ENCODE results near the gene NHS. TPM values are rescaled to one million over a fixed set of nuclear protein-coding genes. Genes with fewer than 3 reads are reported as not detected.

Gene NHS
- polyA plus RNA-seq, 1 donor (not counting 4 experiments of a cell fraction or from before 2014, with no cell fraction given) = 5.4 TPM

DNA sequence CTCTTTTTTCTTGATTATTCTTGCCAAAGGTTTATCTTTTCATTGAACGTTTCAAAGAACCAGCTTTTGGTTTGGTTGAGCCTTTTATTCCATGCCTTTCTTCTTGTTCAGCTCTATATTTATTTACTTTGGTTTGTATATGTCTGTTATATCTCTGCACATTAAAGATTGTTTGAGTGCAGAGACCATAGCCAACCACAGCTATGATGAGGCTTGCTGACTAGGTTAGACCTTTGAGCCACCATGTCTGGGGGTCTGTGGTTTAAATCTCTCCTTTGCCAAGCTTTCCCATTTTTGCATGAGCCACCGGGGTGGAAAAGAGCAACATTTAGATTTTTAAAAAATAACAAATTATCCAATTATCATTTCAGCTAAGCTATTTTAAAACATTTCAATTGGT is 96.1 kb downstream of the NHS start:
- H3K27ac ChIP-seq (ENCODE audit: control insufficient read depth, insufficient read depth, low read length) = no peak overlapping the region
- no peak overlapping the region for H3K4me3 ChIP-seq (ENCODE audit: control insufficient read depth in 2 of 3, extremely low read depth in 1 of 3, insufficient read depth in 2 of 3, low read depth in 1 of 3, low read length in 3 of 3)
- no peak overlapping the region for H3K9ac ChIP-seq (ENCODE audit: control insufficient read depth, extremely low read depth, insufficient read depth, low read length)
- no peak for DNase-seq (ENCODE audit: low read depth, low spot score)
- no peaks in the 10 kb centered on the region for H3K36me3 ChIP-seq (ENCODE audit: control insufficient read depth in 2 of 2, extremely low read depth in 1 of 2, insufficient read depth in 2 of 2, low read length in 2 of 2)
- H4K20me1 ChIP-seq (ENCODE audit: control insufficient read depth, extremely low read depth, insufficient read depth, low read length) = no peaks in the 10 kb centered on the region
- no peak overlapping the region for H3K4me2 ChIP-seq (ENCODE audit: control insufficient read depth, extremely low read depth, insufficient read depth, low read depth, low read length)
- H3K27me3 ChIP-seq (ENCODE audit: control insufficient read depth, extremely low read depth, insufficient read depth, low read length) = no peaks in the 10 kb centered on the region
- peaks cover 3% of the 10 kb centered on the region for H3K9me1 ChIP-seq (ENCODE audit: control insufficient read depth, extremely low read depth, insufficient read depth, low read length)
- H2AFZ ChIP-seq (ENCODE audit: control insufficient read depth, low read length) = no peak overlapping the region
- no peak for FAIRE-seq
- H3K79me2 ChIP-seq (ENCODE audit: control insufficient read depth, insufficient read depth, low read length) = peaks cover 7% of the 10 kb centered on the region
- TF ChIP-seq EZH2 (IDR thresholded peaks at IDR 0.05; ENCODE audit: low read length) = no peak
- TF ChIP-seq, protein P1, sequence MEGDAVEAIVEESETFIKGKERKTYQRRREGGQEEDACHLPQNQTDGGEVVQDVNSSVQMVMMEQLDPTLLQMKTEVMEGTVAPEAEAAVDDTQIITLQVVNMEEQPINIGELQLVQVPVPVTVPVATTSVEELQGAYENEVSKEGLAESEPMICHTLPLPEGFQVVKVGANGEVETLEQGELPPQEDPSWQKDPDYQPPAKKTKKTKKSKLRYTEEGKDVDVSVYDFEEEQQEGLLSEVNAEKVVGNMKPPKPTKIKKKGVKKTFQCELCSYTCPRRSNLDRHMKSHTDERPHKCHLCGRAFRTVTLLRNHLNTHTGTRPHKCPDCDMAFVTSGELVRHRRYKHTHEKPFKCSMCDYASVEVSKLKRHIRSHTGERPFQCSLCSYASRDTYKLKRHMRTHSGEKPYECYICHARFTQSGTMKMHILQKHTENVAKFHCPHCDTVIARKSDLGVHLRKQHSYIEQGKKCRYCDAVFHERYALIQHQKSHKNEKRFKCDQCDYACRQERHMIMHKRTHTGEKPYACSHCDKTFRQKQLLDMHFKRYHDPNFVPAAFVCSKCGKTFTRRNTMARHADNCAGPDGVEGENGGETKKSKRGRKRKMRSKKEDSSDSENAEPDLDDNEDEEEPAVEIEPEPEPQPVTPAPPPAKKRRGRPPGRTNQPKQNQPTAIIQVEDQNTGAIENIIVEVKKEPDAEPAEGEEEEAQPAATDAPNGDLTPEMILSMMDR (optimal IDR thresholded peaks at IDR 0.05 in 1 of 3, IDR thresholded peaks at IDR 0.05 in 1 of 3, conservative IDR thresholded peaks at IDR 0.05 in 1 of 3; ENCODE audit: extremely low read depth in 1 of 3, insufficient read depth in 2 of 3, low read length in 3 of 3) = no peak
- dilution Hi-C loops (cut with MboI; ENCODE audit: extremely low pct_ligation_motif_present, low sequenced_read_pairs) = no loop called here
- peaks cover 19% of the 10 kb centered on the region for H3K4me1 ChIP-seq (ENCODE audit: control insufficient read depth, extremely low read depth, insufficient read depth, low read length)
- H3K9me3 ChIP-seq (ENCODE audit: control insufficient read depth, low read depth, low read length) = no peaks in the 10 kb centered on the region

DNA sequence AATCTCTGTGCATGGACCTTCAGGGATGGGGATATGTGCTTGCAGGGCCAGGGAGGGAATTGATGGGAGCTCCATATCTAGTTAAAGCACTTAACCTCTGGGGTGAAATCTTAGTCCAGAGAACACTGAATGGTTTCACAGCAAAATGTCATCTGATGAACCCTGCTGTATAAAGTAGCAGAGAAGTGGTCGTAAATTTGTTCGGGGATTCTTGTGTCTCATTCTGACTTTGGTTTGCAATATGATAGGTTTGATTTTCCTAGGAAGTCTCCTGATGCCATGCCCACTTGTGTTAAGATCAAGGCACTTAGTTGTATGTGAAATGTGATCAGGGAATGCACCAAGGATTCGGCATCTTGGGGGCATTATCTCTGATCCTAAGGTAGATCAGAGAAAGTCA is 96.9 kb downstream of the NHS start:
- dilution Hi-C loops (cut with MboI; ENCODE audit: extremely low pct_ligation_motif_present, low sequenced_read_pairs) = no loop called here
- Histone ChIP-seq H3K36me3 (ENCODE audit: control insufficient read depth in 2 of 2, extremely low read depth in 1 of 2, insufficient read depth in 2 of 2, low read length in 2 of 2) (no peaks in the 10 kb centered on the region), H3K27ac (ENCODE audit: control insufficient read depth, insufficient read depth, low read length) (no peak overlapping the region), H3K4me2 (ENCODE audit: control insufficient read depth, extremely low read depth, insufficient read depth, low read depth, low read length) (no peak overlapping the region), H3K4me1 (ENCODE audit: control insufficient read depth, extremely low read depth, insufficient read depth, low read length) (peaks cover 19% of the 10 kb centered on the region), H3K9me3 (ENCODE audit: control insufficient read depth, low read depth, low read length) (no peaks in the 10 kb centered on the region), H4K20me1 (ENCODE audit: control insufficient read depth, extremely low read depth, insufficient read depth, low read length) (no peaks in the 10 kb centered on the region), H3K9me1 (ENCODE audit: control insufficient read depth, extremely low read depth, insufficient read depth, low read length) (peaks cover 3% of the 10 kb centered on the region), H2AFZ (ENCODE audit: control insufficient read depth, low read length) (no peak overlapping the region), H3K4me3 (ENCODE audit: control insufficient read depth in 2 of 3, extremely low read depth in 1 of 3, insufficient read depth in 2 of 3, low read depth in 1 of 3, low read length in 3 of 3) (no peak overlapping the region), H3K9ac (ENCODE audit: control insufficient read depth, extremely low read depth, insufficient read depth, low read length) (no peak overlapping the region), H3K79me2 (ENCODE audit: control insufficient read depth, insufficient read depth, low read length) (peaks cover under 1% of the 10 kb centered on the region), H3K27me3 (ENCODE audit: control insufficient read depth, extremely low read depth, insufficient read depth, low read length) (no peaks in the 10 kb centered on the region)
- TF ChIP-seq EZH2 (IDR thresholded peaks at IDR 0.05; ENCODE audit: low read length) = no peak
- TF ChIP-seq, protein P1 (optimal IDR thresholded peaks at IDR 0.05 in 1 of 3, IDR thresholded peaks at IDR 0.05 in 1 of 3, conservative IDR thresholded peaks at IDR 0.05 in 1 of 3; ENCODE audit: extremely low read depth in 1 of 3, insufficient read depth in 2 of 3, low read length in 3 of 3) = no peak
- FAIRE-seq (no peak), DNase-seq (ENCODE audit: low read depth, low spot score) (no peak)
